ENCODE results near the gene NFATC2. TPM values are rescaled to one million over a fixed set of nuclear protein-coding genes. Genes with fewer than 3 reads are reported as not detected.

NFATC2 gene
- total RNA-seq, 6 experiments from 2014 or later, result 3.9 to 7.1 (median 4.7) TPM

GRCh38 chr20:51583073-51583472 is 40.6 kb upstream of the NFATC2 start:
- Histone ChIP-seq H3K27ac (no peak overlapping the region), H3K4me3 (no peak overlapping the region), H3K9me3 (no peaks in the 10 kb centered on the region), H3K27me3 (no peaks in the 10 kb centered on the region), H3K4me1 (no peaks in the 10 kb centered on the region), H3K36me3 (no peaks in the 10 kb centered on the region)
- intact Hi-C loops (cut with DNase I), result no loop called here
- no peak for ATAC-seq
- TF ChIP-seq CTCF (IDR thresholded peaks at IDR 0.05), result no peak
- no peak for TF ChIP-seq POLR2A (IDR thresholded peaks at IDR 0.05)
- 80% methylated on average over 8 of the region's 13 CpGs for WGBS (ENCODE audit: insufficient coverage, low coverage, low lambda C conversion rate, missing lambda C conversion rate)
- DNase-seq, result no peak

GRCh38 chr20:51581571-51581970 is 39.1 kb upstream of the NFATC2 start:
- H3K9me3 ChIP-seq, result no peaks in the 10 kb centered on the region
- intact Hi-C loops (cut with DNase I), result no loop called here
- TF ChIP-seq CTCF (IDR thresholded peaks at IDR 0.05) (no peak), POLR2A (IDR thresholded peaks at IDR 0.05) (no peak)
- no peaks in the 10 kb centered on the region for H3K4me1 ChIP-seq
- H3K36me3 ChIP-seq, result no peaks in the 10 kb centered on the region
- H3K27me3 ChIP-seq, result no peaks in the 10 kb centered on the region
- ATAC-seq, result no peak
- no peak overlapping the region for H3K4me3 ChIP-seq
- DNase-seq, result no peak
- H3K27ac ChIP-seq, result no peak overlapping the region

DNA sequence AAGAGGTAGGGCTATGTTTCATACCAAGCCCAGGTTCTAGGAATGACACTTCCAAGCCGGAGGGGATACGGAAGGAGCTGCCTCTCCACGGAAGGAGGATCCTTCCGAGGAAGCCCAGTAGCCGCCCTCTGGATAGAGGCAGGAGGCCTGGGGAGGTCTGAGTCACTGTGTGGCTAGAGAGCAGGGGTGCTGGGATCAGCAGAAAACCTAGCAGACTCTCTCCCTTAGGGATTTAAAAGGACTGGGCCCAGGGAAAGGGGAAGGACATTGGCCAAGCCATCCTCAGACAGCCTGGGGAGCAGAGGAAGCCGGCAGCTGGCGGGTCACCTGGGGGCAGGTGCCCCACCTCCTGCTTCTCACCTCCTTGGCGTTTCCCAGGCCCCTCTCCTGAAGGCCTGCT is 36.6 kb upstream of the NFATC2 start:
- DNase-seq (no peak), ATAC-seq (no peak)
- Histone ChIP-seq H3K36me3 (no peaks in the 10 kb centered on the region), H3K27ac (no peak overlapping the region), H3K9me3 (no peaks in the 10 kb centered on the region), H3K4me3 (no peak overlapping the region), H3K27me3 (no peaks in the 10 kb centered on the region), H3K4me1 (no peaks in the 10 kb centered on the region)
- intact Hi-C loops (cut with DNase I), result no loop called here
- WGBS (ENCODE audit: insufficient coverage, low coverage, low lambda C conversion rate, missing lambda C conversion rate), result 80% methylated on average over 1 of the region's 8 CpGs
- TF ChIP-seq CTCF (IDR thresholded peaks at IDR 0.05), result no peak
- TF ChIP-seq POLR2A (IDR thresholded peaks at IDR 0.05), result no peak

DNA sequence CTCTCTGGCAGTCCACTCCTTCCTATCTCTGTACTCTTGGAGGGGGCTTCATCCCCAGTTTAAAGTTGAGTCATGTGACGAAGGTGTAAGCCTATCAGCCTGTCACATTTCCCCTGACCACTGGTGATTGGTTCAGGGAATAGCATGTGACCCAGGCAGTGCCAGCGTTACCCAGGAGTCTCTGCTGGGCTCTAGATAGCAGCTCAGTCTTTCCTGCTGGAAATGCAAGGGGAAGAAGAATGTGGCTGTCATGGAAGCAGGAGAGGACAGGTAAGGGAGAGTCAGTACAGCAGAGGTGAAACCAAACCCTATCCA is 35.6 kb upstream of the NFATC2 start:
- H3K27ac ChIP-seq, result no peak overlapping the region
- ATAC-seq, result no peak
- 94% methylated on average over 2 of the region's 2 CpGs for WGBS (ENCODE audit: insufficient coverage, low coverage, low lambda C conversion rate, missing lambda C conversion rate)
- no peak overlapping the region for H3K4me3 ChIP-seq
- no peak for DNase-seq
- TF ChIP-seq CTCF (IDR thresholded peaks at IDR 0.05) (no peak), POLR2A (IDR thresholded peaks at IDR 0.05) (no peak)
- H3K9me3 ChIP-seq, result no peaks in the 10 kb centered on the region
- no peaks in the 10 kb centered on the region for H3K4me1 ChIP-seq
- intact Hi-C loops (cut with DNase I), result no loop called here
- H3K27me3 ChIP-seq, result no peaks in the 10 kb centered on the region
- H3K36me3 ChIP-seq, result no peaks in the 10 kb centered on the region

- Histone ChIP-seq H3K9me3 (no peaks in the 10 kb centered on the region), H3K4me1 (no peaks in the 10 kb centered on the region), H3K27me3 (no peaks in the 10 kb centered on the region), H3K27ac (no peak overlapping the region), H3K36me3 (no peaks in the 10 kb centered on the region), H3K4me3 (no peak overlapping the region)
- ATAC-seq, result no peak
- DNase-seq, result no peak
- intact Hi-C loops (cut with DNase I), result no loop called here
- TF ChIP-seq CTCF (IDR thresholded peaks at IDR 0.05) (no peak), POLR2A (IDR thresholded peaks at IDR 0.05) (no peak)
- 86% methylated on average over 11 of the region's 11 CpGs for WGBS (ENCODE audit: insufficient coverage, low coverage, low lambda C conversion rate, missing lambda C conversion rate)
Observed at GRCh38 chr20:51577432-51578144, 35.1 kb upstream of the NFATC2 start.
